Measurements from ENCODE around the gene SND1. TPM values are rescaled to one million over a fixed set of nuclear protein-coding genes. Genes with fewer than 3 reads are reported as not detected.

SND1 gene
- total and polyA plus RNA-seq, 2 donors (not counting 3 experiments of a cell fraction or from before 2014, with no cell fraction given): 116 to 249 TPM

DNA sequence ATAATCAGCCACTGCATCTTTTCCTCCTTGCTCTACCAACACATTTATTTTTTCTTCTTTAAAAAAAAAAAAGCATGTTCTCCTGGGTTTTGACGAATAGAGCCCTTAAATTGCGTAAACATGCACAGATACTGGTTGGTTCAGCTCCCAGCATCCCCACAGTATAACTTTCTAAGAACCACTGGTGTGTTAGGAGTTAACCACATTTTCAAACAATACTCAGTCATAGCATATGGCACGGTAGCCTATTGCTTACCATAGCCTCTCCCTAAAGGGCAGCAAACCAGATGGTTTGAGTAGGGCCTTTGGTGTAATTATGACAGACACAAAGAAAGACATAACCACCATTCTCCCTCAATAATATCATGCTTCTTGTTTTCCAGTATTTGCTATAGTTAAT, 234.3 kb downstream of the SND1 start:
- DNase-seq (ENCODE audit: low read depth, low spot score) (no peak), FAIRE-seq (no peak)
- dilution Hi-C loops (cut with MboI; ENCODE audit: extremely low pct_ligation_motif_present, low sequenced_read_pairs): no loop called here
- Histone ChIP-seq H3K4me1 (ENCODE audit: control insufficient read depth, extremely low read depth, insufficient read depth, low read length) (peaks cover 23% of the 10 kb centered on the region), H3K9me3 (replicated peaks; ENCODE audit: control insufficient read depth, insufficient read depth, low read length) (no peaks in the 10 kb centered on the region), H3K9ac (replicated peaks; ENCODE audit: extremely low read depth, insufficient read depth, low read length) (no peak overlapping the region), H3K4me3 (replicated peaks in 1 of 3; ENCODE audit: insufficient read depth in 1 of 3, low read depth in 1 of 3, low read length in 3 of 3) (no peak overlapping the region), H3K9me1 (replicated peaks; ENCODE audit: control insufficient read depth, extremely low read depth, insufficient read depth, low read length) (no peaks in the 10 kb centered on the region), H4K20me1 (replicated peaks; ENCODE audit: control insufficient read depth, extremely low read depth, insufficient read depth, low read length) (no peaks in the 10 kb centered on the region), H3K4me2 (ENCODE audit: insufficient read depth, low read length) (no peak overlapping the region), H3K27ac (ENCODE audit: insufficient read depth, low read depth, low read length) (no peak overlapping the region), H3K27me3 (ENCODE audit: control insufficient read depth in 2 of 2, insufficient read depth in 2 of 2, low read length in 2 of 2) (no peaks in the 10 kb centered on the region), H2AFZ (ENCODE audit: low read depth, low read length) (no peak overlapping the region), H3K36me3 (ENCODE audit: control insufficient read depth in 2 of 2, extremely low read depth in 1 of 2, insufficient read depth in 2 of 2, low read length in 2 of 2) (peaks cover 0 to 10% of the 10 kb centered on the region in 2 experiments), H3K79me2 (ENCODE audit: control insufficient read depth, insufficient read depth, low read length) (peaks cover 18% of the 10 kb centered on the region)
- ChIA-PET CTCF (interaction anchor here (1.0 to 1.7 kb wide), 2 partner anchors 94 to 178 kb away, joined by 3 to 4 read pairs; no protein-coding TSS in a partner anchor), POLR2A (no interaction called here)
- TF ChIP-seq EZH2 (IDR thresholded peaks at IDR 0.05; ENCODE audit: borderline replicate concordance, low read depth, low read length, severe bottlenecking): no peak
- TF ChIP-seq POLR2A (IDR thresholded peaks at IDR 0.05; ENCODE audit: low read depth, low read length): no peak
- TF ChIP-seq, protein P1, sequence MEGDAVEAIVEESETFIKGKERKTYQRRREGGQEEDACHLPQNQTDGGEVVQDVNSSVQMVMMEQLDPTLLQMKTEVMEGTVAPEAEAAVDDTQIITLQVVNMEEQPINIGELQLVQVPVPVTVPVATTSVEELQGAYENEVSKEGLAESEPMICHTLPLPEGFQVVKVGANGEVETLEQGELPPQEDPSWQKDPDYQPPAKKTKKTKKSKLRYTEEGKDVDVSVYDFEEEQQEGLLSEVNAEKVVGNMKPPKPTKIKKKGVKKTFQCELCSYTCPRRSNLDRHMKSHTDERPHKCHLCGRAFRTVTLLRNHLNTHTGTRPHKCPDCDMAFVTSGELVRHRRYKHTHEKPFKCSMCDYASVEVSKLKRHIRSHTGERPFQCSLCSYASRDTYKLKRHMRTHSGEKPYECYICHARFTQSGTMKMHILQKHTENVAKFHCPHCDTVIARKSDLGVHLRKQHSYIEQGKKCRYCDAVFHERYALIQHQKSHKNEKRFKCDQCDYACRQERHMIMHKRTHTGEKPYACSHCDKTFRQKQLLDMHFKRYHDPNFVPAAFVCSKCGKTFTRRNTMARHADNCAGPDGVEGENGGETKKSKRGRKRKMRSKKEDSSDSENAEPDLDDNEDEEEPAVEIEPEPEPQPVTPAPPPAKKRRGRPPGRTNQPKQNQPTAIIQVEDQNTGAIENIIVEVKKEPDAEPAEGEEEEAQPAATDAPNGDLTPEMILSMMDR (IDR thresholded peaks at IDR 0.05; ENCODE audit: extremely low read depth in 1 of 2, insufficient read depth in 1 of 2, low read depth in 1 of 2, low read length in 2 of 2): no peak
- TF ChIP-seq, protein P2, sequence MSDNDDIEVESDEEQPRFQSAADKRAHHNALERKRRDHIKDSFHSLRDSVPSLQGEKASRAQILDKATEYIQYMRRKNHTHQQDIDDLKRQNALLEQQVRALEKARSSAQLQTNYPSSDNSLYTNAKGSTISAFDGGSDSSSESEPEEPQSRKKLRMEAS (IDR thresholded peaks at IDR 0.05; ENCODE audit: insufficient read depth, insufficient read length): no peak
- no peak for TF ChIP-seq FOS (IDR thresholded peaks at IDR 0.05; ENCODE audit: borderline replicate concordance, insufficient read depth, low read length)
- no peak for TF ChIP-seq JUN (IDR thresholded peaks at IDR 0.05; ENCODE audit: borderline replicate concordance, insufficient read depth, insufficient read length, low read depth)
- TF ChIP-seq MYC (IDR thresholded peaks at IDR 0.05; ENCODE audit: low read depth, low read length): no peak
- no peak for TF ChIP-seq GATA2 (IDR thresholded peaks at IDR 0.05; ENCODE audit: insufficient read depth, insufficient read length, low read depth, low read length)
- no peak for TF ChIP-seq POLR2AphosphoS5 (IDR thresholded peaks at IDR 0.05; ENCODE audit: insufficient read depth, low read depth, low read length)
- intact Hi-C loops (cut with micrococcal nuclease): no loop called here
- BruUV-seq (replicated peaks): no TSS peak

All from endothelial cell of umbilical vein (primary cell).